ENCODE data around the gene EXOG.

- TF ChIP-seq, protein P1, sequence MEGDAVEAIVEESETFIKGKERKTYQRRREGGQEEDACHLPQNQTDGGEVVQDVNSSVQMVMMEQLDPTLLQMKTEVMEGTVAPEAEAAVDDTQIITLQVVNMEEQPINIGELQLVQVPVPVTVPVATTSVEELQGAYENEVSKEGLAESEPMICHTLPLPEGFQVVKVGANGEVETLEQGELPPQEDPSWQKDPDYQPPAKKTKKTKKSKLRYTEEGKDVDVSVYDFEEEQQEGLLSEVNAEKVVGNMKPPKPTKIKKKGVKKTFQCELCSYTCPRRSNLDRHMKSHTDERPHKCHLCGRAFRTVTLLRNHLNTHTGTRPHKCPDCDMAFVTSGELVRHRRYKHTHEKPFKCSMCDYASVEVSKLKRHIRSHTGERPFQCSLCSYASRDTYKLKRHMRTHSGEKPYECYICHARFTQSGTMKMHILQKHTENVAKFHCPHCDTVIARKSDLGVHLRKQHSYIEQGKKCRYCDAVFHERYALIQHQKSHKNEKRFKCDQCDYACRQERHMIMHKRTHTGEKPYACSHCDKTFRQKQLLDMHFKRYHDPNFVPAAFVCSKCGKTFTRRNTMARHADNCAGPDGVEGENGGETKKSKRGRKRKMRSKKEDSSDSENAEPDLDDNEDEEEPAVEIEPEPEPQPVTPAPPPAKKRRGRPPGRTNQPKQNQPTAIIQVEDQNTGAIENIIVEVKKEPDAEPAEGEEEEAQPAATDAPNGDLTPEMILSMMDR (IDR thresholded peaks at IDR 0.05) = no peak
- TF ChIP-seq POLR2A (IDR thresholded peaks at IDR 0.05) = no peak
Measured at GRCh38 chr3:38533285-38533976, 37.3 kb downstream of the EXOG start.
